ENCODE measurements around the gene HRK.

HRK gene

GRCh38 chr12:116881325-116881876, at the start of gene HRK:
HRK (minus strand) TSS chr12:116881441; CDS start chr12:116881307, 134 bp downstream.
- H3K4me3 ChIP-seq (ENCODE audit: low read depth, low read length) = peak within 1 kb of the TSS; percentile 27
- DNase-seq (ENCODE audit: low read depth) = no peak

DNA sequence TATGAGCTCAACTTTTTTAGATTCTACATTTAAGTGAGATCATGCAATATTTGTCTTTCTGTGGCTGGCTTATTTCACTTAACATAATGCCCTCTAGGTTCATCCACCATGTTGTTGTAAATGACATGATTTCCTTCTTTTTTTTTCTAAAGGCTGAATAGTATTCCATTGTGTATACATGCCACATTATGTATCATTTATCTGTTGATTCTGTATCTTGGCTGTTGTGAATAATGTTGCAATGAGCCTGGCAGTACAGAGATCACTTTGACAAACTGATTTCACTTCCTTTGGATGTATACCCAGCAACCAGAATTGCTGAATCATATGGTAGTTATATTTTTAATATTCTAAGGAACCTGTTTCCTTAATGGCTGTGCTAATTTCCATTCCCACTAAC, 48.6 kb upstream of the HRK start:
- DNase-seq (ENCODE audit: low read depth) = no peak
- H3K4me3 ChIP-seq (ENCODE audit: low read depth, low read length) = no peak overlapping the region

GRCh38 chr12:116928504-116928903, 47.3 kb upstream of the HRK start:
- H3K4me3 ChIP-seq (ENCODE audit: low read depth, low read length) = no peak overlapping the region
- no peak for DNase-seq (ENCODE audit: low read depth)

DNA sequence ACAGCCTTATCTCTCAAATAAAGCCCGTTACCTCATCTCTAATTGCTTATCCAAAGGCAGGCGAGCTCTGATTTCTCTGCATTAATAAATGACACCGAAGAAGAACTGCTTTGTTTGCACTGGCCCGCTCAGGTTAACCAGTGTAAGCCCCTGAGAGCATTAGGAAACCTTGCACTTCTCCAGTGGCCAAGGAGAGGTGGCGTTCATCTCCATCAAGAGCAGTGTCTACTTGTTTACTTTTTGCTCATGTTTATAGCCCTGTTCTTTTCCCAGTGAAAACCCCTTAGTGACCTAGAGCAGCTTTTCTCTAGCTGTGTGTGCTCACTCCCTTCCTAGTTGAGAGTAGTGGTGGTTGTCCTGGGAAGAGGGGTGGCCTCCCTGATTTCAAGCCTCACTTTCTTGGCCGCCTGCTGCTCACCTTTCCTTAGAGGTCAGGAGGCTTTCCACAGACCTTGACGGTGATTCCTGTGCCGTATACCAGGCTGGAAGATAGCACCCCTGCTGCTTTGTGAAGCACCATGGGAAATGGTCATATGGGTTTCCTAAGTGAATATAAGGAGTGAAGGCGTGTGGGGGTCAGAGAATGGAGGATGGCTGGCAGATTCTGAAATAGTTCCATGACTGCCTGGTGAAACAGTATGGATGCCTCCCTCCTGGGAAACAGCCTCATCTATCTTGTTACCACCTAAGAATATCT, 46.2 kb upstream of the HRK start:
- DNase-seq (ENCODE audit: low read depth) = no peak

GRCh38 chr12:116926283-116927243, 45.3 kb upstream of the HRK start:
- no peak overlapping the region for H3K4me3 ChIP-seq (ENCODE audit: low read depth, low read length)
- no peak for DNase-seq (ENCODE audit: low read depth)

More for the DNA sequence above, 46.2 kb upstream of the HRK start:
- H3K4me3 ChIP-seq (ENCODE audit: low read depth, low read length) = no peak overlapping the region

GRCh38 chr12:116924558-116925453, 43.6 kb upstream of the HRK start:
- no peak overlapping the region for H3K4me3 ChIP-seq (ENCODE audit: low read depth, low read length)
- no peak for DNase-seq (ENCODE audit: low read depth)

DNA sequence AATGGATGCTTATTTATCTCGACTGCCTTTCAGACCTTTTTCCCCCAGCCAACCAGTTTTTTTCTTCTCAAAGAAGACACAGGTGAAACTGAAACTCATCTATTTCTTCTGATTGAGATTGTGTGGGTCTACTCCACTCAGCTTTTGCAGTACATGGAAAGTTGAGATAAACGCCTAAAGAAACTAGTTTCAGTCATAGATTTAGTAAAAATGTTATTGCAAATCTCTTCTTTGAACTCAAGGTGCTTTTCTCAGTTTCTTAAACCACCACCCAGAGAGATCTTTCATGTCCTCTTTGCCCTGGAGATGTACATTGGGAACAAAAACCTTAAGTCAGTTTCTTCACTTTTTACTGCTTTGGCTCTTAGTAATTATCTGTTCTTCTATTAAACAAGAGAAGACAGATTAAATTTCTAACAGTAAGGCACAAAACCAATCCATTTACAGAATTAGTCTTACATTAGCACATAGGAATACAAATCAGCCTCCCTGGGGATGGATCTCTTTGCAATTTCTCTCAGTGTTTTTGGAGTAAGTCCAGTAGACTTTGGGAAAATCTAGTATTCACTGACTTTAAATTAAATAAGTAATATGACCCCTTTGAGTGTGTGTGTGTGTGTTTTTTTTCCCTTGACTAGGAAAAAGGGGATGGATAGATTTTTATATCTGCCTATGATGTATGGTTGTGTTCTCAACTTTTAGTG, 41.1 kb upstream of the HRK start:
- H3K4me3 ChIP-seq (ENCODE audit: low read depth, low read length) = no peak overlapping the region
- DNase-seq (ENCODE audit: low read depth) = peak; percentile 70

GRCh38 chr12:116920939-116921338, 39.7 kb upstream of the HRK start:
- DNase-seq (ENCODE audit: low read depth) = no peak

GRCh38 chr12:116919706-116920485, 38.7 kb upstream of the HRK start:
- H3K4me3 ChIP-seq (ENCODE audit: low read depth, low read length) = no peak overlapping the region
- no peak for DNase-seq (ENCODE audit: low read depth)

More at GRCh38 chr12:116920939-116921338, 39.7 kb upstream of the HRK start:
- H3K4me3 ChIP-seq (ENCODE audit: low read depth, low read length) = no peak overlapping the region

GRCh38 chr12:116919247-116919661, 38.0 kb upstream of the HRK start:
- DNase-seq (ENCODE audit: low read depth) = no peak

DNA sequence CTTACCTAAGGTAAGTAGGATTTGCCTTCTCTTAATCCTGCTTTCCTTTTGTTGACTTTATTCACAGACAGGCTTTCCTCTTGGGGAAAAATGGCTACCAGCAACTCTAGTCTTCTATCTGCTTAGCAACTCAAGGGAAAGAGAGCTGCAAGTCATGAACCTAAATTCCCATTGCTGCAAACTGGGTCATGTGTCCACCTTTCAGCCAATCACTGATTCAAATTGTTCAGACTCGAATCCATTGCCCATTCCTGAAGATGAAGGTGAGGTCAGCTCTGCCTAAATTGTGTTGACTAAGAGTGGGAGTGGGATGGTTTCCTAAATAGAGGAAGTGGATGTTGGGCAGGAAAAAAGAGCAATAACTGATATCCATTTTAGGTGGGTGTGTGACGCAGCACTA, 37.2 kb upstream of the HRK start:
- no peak overlapping the region for H3K4me3 ChIP-seq (ENCODE audit: low read depth, low read length)
- no peak for DNase-seq (ENCODE audit: low read depth)

More at GRCh38 chr12:116919247-116919661, 38.0 kb upstream of the HRK start:
- no peak overlapping the region for H3K4me3 ChIP-seq (ENCODE audit: low read depth, low read length)

DNA sequence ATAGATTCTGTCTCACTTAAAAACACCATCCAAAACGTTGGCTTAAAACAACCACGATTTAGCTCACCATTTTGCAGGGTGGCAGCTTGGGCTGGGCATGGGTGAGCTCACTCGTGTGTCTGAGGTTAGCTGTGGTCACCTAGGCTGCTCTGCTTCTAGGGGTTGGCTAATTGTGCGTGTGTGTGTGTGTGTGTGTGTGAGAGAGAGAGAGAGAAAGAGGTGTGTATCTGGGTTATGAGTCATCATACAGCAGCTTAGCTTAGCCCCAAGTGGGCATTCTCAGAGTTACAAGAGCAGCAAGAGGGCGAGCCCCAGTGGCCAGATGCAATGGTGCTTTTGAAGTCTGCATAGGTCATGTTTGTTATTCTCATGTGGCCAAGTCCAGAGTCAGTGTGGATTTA, 35.5 kb upstream of the HRK start:
- H3K4me3 ChIP-seq (ENCODE audit: low read depth, low read length) = no peak overlapping the region
- no peak for DNase-seq (ENCODE audit: low read depth)

- H3K4me3 ChIP-seq (ENCODE audit: low read depth, low read length) = no peak overlapping the region
- no peak for DNase-seq (ENCODE audit: low read depth)
Observed at GRCh38 chr12:116916122-116916521, 34.9 kb upstream of the HRK start.

GRCh38 chr12:116915326-116915725, 34.1 kb upstream of the HRK start:
- no peak overlapping the region for H3K4me3 ChIP-seq (ENCODE audit: low read depth, low read length)
- no peak for DNase-seq (ENCODE audit: low read depth)

DNA sequence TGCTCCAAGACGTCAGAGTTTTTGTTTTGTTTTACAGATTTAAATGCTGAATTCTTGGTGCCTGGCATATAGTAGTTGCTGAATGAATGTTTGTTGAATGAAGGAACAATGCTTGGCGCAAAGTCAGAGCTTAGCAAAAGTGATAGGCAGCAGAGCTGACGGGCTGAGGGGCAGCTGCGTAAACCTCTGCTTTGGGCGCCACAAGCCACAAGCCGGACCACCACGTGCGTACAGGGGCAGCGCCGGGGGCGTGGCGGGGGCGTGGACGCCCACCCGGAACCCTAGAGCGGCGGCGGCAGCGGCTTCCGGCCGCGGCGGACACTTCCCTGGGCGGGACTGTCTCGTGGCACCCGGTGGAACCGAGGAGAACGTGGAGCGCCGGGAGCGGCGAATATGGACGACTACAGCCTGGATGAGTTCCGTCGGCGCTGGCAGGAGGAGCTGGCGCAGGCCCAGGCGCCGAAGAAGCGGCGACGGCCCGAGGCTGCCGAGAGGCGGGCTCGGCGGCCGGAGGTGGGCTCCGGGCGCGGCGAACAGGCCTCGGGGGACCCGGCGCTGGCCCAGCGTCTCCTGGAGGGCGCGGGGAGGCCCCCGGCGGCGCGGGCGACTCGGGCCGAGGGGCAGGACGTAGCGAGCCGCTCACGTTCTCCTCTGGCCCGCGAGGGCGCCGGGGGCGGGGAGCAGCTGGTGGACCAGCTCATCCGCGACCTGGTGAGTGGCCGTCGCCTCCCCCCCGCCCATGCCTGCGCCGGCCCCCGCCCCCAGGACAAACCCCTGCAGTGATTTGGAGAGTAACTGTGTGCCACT, 29.6 kb upstream of the HRK start, which contains the start of gene FBXW8:
TSS of gene FBXW8 (plus strand) at position 306 of the 807 bp plus-strand sequence. CDS start at position 394, 88 bp downstream.
- H3K4me3 ChIP-seq (ENCODE audit: low read depth, low read length) = peak within 1 kb of the TSS; percentile 63
- DNase-seq (ENCODE audit: low read depth) = no peak

- DNase-seq (ENCODE audit: low read depth) = no peak
- peak overlapping the region; percentile 63 for H3K4me3 ChIP-seq (ENCODE audit: low read depth, low read length)
Observed at GRCh38 chr12:116910280-116910644, 29.0 kb upstream of the HRK start.

GRCh38 chr12:116906285-116906684, 25.0 kb upstream of the HRK start:
- no peak for DNase-seq (ENCODE audit: low read depth)
- H3K4me3 ChIP-seq (ENCODE audit: low read depth, low read length) = no peak overlapping the region

Data from skeletal muscle cell (primary cell).